ENCODE measurements around the gene ITK.

The ITK gene

DNA sequence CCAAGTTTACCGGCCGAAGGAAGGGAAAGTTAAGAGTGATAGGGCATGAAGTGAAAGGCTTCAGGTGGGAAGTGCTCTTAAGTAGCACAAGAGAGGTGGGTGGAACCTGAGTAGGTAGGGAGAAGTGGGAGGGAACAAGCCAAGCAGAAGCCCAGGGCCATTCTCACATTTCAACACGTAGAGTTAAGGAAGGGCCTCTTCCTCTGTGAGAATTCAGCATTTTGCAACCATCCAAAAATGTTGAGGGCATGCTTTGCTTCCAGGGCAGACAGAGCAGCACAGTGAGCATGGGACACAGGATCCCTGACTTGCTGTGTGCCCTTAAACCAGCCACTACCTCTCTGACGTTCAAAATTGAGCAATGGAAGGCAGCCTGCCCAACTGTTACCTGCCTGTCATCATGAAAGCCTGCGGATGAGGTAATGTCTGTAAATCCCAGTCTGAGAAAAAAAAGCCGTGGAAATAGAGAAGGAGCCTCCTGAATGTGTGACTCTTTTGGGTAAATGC lies 88.6 kb downstream of the ITK start:
- TF ChIP-seq TCF12 (IDR thresholded peaks at IDR 0.05; ENCODE audit: low read depth) (no peak), TAF1 (IDR thresholded peaks at IDR 0.05; ENCODE audit: low read depth) (no peak), EGR1 (IDR thresholded peaks at IDR 0.05) (no peak), TEAD4 (IDR thresholded peaks at IDR 0.05) (no peak), CEBPB (IDR thresholded peaks at IDR 0.05) (peak; percentile 58; the same call in 1 of the 2 replicates), NFIC (IDR thresholded peaks at IDR 0.05) (no peak)

DNA sequence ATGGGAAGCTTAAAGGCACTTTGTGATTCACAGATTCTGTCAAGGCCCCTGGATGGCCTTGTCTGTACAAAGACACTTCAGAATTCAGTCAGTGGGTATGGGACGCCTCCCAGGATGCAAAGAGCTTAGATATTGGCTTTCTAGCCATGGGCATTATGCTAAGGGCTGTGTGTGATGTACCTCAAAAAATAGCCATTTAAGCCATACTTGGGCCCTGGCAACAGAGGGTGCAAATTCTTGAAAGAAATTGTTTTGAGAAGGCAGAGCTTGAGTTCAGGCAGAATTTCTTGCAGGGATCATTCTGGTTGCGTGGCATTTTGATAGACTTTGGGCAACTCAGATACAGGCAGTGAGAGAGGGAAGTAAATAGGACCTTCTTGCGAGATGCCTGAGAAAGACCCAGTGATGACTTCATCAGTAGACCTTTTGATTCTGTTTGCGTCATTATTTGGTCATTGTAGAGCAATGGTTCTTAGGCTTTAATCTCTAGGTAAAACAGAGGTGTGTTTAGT lies 89.2 kb downstream of the ITK start:
- TF ChIP-seq, protein P1, sequence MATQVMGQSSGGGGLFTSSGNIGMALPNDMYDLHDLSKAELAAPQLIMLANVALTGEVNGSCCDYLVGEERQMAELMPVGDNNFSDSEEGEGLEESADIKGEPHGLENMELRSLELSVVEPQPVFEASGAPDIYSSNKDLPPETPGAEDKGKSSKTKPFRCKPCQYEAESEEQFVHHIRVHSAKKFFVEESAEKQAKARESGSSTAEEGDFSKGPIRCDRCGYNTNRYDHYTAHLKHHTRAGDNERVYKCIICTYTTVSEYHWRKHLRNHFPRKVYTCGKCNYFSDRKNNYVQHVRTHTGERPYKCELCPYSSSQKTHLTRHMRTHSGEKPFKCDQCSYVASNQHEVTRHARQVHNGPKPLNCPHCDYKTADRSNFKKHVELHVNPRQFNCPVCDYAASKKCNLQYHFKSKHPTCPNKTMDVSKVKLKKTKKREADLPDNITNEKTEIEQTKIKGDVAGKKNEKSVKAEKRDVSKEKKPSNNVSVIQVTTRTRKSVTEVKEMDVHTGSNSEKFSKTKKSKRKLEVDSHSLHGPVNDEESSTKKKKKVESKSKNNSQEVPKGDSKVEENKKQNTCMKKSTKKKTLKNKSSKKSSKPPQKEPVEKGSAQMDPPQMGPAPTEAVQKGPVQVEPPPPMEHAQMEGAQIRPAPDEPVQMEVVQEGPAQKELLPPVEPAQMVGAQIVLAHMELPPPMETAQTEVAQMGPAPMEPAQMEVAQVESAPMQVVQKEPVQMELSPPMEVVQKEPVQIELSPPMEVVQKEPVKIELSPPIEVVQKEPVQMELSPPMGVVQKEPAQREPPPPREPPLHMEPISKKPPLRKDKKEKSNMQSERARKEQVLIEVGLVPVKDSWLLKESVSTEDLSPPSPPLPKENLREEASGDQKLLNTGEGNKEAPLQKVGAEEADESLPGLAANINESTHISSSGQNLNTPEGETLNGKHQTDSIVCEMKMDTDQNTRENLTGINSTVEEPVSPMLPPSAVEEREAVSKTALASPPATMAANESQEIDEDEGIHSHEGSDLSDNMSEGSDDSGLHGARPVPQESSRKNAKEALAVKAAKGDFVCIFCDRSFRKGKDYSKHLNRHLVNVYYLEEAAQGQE (IDR thresholded peaks at IDR 0.05; ENCODE audit: low read depth), result no peak
- TF ChIP-seq TAF1 (IDR thresholded peaks at IDR 0.05; ENCODE audit: low read depth), result no peak
- TF ChIP-seq, protein P2, sequence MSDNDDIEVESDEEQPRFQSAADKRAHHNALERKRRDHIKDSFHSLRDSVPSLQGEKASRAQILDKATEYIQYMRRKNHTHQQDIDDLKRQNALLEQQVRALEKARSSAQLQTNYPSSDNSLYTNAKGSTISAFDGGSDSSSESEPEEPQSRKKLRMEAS (IDR thresholded peaks at IDR 0.05), result no peak
- TF ChIP-seq CREB1 (IDR thresholded peaks at IDR 0.05; ENCODE audit: low read depth), result no peak
- TF ChIP-seq, protein P3, sequence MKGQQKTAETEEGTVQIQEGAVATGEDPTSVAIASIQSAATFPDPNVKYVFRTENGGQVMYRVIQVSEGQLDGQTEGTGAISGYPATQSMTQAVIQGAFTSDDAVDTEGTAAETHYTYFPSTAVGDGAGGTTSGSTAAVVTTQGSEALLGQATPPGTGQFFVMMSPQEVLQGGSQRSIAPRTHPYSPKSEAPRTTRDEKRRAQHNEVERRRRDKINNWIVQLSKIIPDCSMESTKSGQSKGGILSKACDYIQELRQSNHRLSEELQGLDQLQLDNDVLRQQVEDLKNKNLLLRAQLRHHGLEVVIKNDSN (IDR thresholded peaks at IDR 0.05), result no peak
- no peak for TF ChIP-seq CEBPB (IDR thresholded peaks at IDR 0.05)
- no peak for TF ChIP-seq EGR1 (IDR thresholded peaks at IDR 0.05)
- TF ChIP-seq TCF12 (IDR thresholded peaks at IDR 0.05; ENCODE audit: low read depth), result no peak
- no peak for TF ChIP-seq RAD21 (IDR thresholded peaks at IDR 0.05; ENCODE audit: low read depth)
- TF ChIP-seq EP300 (IDR thresholded peaks at IDR 0.05; ENCODE audit: borderline replicate concordance), result no peak
- TF ChIP-seq ZBTB7A (IDR thresholded peaks at IDR 0.05; ENCODE audit: low read depth), result no peak
- no peak for TF ChIP-seq TEAD4 (IDR thresholded peaks at IDR 0.05)
- TF ChIP-seq NFIC (IDR thresholded peaks at IDR 0.05), result no peak
- no peak for TF ChIP-seq YY1 (IDR thresholded peaks at IDR 0.05; ENCODE audit: low read depth)

DNA sequence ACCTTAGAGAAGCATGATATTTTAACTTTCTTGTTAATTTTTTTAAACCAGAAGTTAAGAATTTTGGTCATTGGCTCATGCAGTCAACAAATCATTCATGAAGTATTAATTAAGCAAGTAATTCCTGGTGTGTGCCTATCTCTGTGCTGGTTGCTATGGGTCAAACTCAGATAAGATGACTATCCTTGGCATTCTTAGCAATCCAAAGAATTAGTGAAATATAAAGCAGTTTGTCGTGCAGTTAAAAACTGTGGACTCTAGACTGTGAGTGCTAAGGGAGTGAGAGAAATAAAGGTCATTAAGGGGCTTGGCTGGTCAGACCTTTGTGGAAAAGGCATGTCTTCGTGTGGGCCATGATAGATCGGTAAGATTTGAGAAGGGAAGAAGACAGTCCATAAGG lies 90.1 kb downstream of the ITK start:
- TF ChIP-seq EGR1 (IDR thresholded peaks at IDR 0.05) (no peak), ZBTB7A (IDR thresholded peaks at IDR 0.05; ENCODE audit: low read depth) (no peak), TAF1 (IDR thresholded peaks at IDR 0.05; ENCODE audit: low read depth) (no peak), CREB1 (IDR thresholded peaks at IDR 0.05; ENCODE audit: low read depth) (no peak), FOXM1 (IDR thresholded peaks at IDR 0.05; ENCODE audit: borderline replicate concordance, low read depth) (no peak), EP300 (IDR thresholded peaks at IDR 0.05; ENCODE audit: borderline replicate concordance) (no peak), CEBPB (IDR thresholded peaks at IDR 0.05) (no peak), TCF12 (IDR thresholded peaks at IDR 0.05; ENCODE audit: low read depth) (no peak), TEAD4 (IDR thresholded peaks at IDR 0.05) (no peak), YY1 (IDR thresholded peaks at IDR 0.05; ENCODE audit: low read depth) (no peak), NFIC (IDR thresholded peaks at IDR 0.05) (no peak), RAD21 (IDR thresholded peaks at IDR 0.05; ENCODE audit: low read depth) (no peak)
- TF ChIP-seq, protein P2 (IDR thresholded peaks at IDR 0.05), result no peak
- TF ChIP-seq, protein P1 (IDR thresholded peaks at IDR 0.05; ENCODE audit: low read depth), result no peak
- TF ChIP-seq, protein P3 (IDR thresholded peaks at IDR 0.05), result no peak

DNA sequence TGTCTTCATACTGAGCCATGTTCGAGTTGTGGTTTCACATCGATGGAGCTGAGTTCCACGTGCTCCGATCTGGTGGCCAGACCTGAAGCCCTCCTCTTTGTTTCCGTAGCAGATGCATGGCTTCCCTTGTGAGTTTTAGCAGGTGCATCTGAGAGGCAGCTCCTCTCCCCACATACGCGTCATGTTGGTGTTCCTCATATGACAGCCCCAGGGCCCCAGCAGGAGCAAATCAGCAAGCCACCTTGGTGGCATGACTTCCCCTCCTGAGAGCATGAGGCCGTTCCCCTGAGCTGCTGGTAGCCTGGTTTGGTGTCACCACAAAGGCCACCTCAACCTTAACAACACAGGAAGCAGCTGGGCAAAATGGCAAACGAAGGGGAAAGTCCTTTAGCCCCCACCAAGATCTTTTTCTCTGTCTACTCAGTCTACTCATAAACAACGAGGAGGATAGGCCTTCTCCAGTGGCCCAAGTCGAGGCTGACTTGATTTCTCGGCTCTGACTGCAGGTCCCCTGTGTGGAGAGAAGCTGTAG lies 91.2 kb downstream of the ITK start:
- TF ChIP-seq EP300 (IDR thresholded peaks at IDR 0.05; ENCODE audit: borderline replicate concordance) (no peak), NFIC (IDR thresholded peaks at IDR 0.05) (no peak)
- TF ChIP-seq, protein P3 (IDR thresholded peaks at IDR 0.05), result no peak
- TF ChIP-seq, protein P2 (IDR thresholded peaks at IDR 0.05), result no peak

DNA sequence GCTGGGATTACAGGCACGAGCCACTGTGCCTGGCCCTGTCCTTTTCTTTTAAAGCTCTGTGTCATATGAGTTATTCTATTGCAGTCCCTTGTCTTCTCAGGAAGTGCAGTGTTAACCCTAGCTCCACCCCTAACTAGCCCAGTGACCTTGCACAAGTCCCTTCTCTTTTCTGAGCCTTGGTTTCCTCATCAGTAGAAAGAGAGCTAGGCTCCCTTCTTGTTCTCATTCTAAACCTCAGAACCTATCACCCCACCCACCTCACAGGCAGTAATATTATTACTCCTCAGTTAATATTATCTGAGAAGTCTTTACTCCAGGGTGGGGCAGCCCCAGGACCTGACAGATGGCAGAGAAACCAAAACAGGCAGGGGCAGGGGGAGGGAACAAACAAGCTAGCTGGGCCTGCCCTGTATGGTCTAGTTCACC lies 92.5 kb downstream of the ITK start:
- TF ChIP-seq EGR1 (IDR thresholded peaks at IDR 0.05) (no peak), CREB1 (IDR thresholded peaks at IDR 0.05; ENCODE audit: low read depth) (no peak), RAD21 (IDR thresholded peaks at IDR 0.05; ENCODE audit: low read depth) (no peak)
- TF ChIP-seq, protein P1 (IDR thresholded peaks at IDR 0.05; ENCODE audit: low read depth), result no peak

All from Ishikawa (cell line).